Measurements from ENCODE around the gene CAMKK1.

- TF ChIP-seq CTCF (IDR thresholded peaks at IDR 0.05) = no peak
- no peak for TF ChIP-seq ZNF138 (CRISPR knock-in tag; conservative IDR thresholded peaks at IDR 0.05)
- TF ChIP-seq SP1 (CRISPR knock-in tag; conservative IDR thresholded peaks at IDR 0.05) = no peak
These were observed 22.0 kb downstream of the CAMKK1 start for GRCh38 chr17:3870871-3871306.
